Activated naive CD4-positive, alpha-beta T cell treated with anti-CD3 and anti-CD28 coated beads, Interleukin-2, amount 50 U/mL, for 24 hours (primary cell): Measurements from ENCODE around the gene ADAM22.

Experiments used
- H3K27ac Mint-ChIP-seq: one replicate; pipeline ENCODE4 v1.8.0; 2021; ENCODE audit warnings: mild to moderate bottlenecking, mixed read lengths
- H3K27me3 Mint-ChIP-seq: one replicate; pipeline ENCODE4 v1.8.0; 2021; ENCODE audit warnings: mixed read lengths
- H3K36me3 Mint-ChIP-seq: one replicate; pipeline ENCODE4 v1.8.0; 2021; ENCODE audit warnings: mixed read lengths
- H3K4me1 Mint-ChIP-seq: one replicate; pipeline ENCODE4 v1.8.0; 2021; ENCODE audit warnings: mixed read lengths
- H3K4me3 Mint-ChIP-seq: one replicate; pipeline ENCODE4 v1.8.0; 2021; ENCODE audit warnings: mild to moderate bottlenecking, mixed read lengths
- H3K9me3 Mint-ChIP-seq: one replicate; pipeline ENCODE4 v1.8.0; 2021; ENCODE audit warnings: mixed read lengths

The ADAM22 gene

GRCh38 chr7:88003581-88003980 lies 69.5 kb downstream of the ADAM22 start:
- H3K27me3 Mint-ChIP-seq: no peaks in the 10 kb centered on the region
- H3K36me3 Mint-ChIP-seq: peaks cover 3% of the 10 kb centered on the region
- no peaks in the 10 kb centered on the region for H3K4me1 Mint-ChIP-seq
- H3K27ac Mint-ChIP-seq: no peak overlapping the region
- H3K9me3 Mint-ChIP-seq: no peaks in the 10 kb centered on the region
- H3K4me3 Mint-ChIP-seq: no peak overlapping the region

DNA sequence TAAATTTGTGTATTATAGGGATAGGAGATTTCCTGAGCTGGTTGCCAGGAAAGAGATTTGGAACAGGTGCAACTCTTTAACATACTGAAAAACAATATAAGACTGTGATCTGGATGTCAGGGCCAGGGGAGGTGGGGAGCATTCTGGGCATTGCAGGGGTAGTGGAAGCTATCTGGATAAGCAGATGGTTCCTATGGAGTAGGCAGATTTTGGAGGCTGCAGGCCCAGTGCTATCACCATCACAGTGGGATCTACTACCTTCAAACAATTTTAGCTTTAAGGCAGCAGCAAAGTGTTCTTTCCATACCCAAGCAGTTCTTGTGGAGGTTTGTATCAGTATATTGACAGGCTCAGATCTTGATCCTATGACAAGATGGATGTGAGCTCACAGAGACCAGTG lies 71.1 kb downstream of the ADAM22 start:
- H3K27me3 Mint-ChIP-seq: no peaks in the 10 kb centered on the region
- H3K27ac Mint-ChIP-seq: no peak overlapping the region
- no peaks in the 10 kb centered on the region for H3K9me3 Mint-ChIP-seq
- H3K36me3 Mint-ChIP-seq: peaks cover 3% of the 10 kb centered on the region
- H3K4me1 Mint-ChIP-seq: no peaks in the 10 kb centered on the region
- H3K4me3 Mint-ChIP-seq: no peak overlapping the region

- Mint-ChIP-seq H3K4me3 (no peak overlapping the region), H3K27me3 (no peaks in the 10 kb centered on the region), H3K9me3 (no peaks in the 10 kb centered on the region), H3K36me3 (peaks cover 3% of the 10 kb centered on the region), H3K4me1 (no peaks in the 10 kb centered on the region), H3K27ac (no peak overlapping the region)
Observed at GRCh38 chr7:88009651-88010050, 75.6 kb downstream of the ADAM22 start.

GRCh38 chr7:88012086-88012485 lies 78.0 kb downstream of the ADAM22 start:
- Mint-ChIP-seq H3K27ac (no peak overlapping the region), H3K4me3 (no peak overlapping the region), H3K9me3 (no peaks in the 10 kb centered on the region), H3K4me1 (no peaks in the 10 kb centered on the region), H3K36me3 (no peaks in the 10 kb centered on the region), H3K27me3 (no peaks in the 10 kb centered on the region)

GRCh38 chr7:88013981-88014380 lies 79.9 kb downstream of the ADAM22 start:
- Mint-ChIP-seq H3K4me3 (no peak overlapping the region), H3K9me3 (no peaks in the 10 kb centered on the region), H3K4me1 (no peaks in the 10 kb centered on the region), H3K27ac (no peak overlapping the region), H3K27me3 (no peaks in the 10 kb centered on the region), H3K36me3 (no peaks in the 10 kb centered on the region)

GRCh38 chr7:88014581-88014980 lies 80.5 kb downstream of the ADAM22 start:
- H3K36me3 Mint-ChIP-seq: no peaks in the 10 kb centered on the region
- H3K4me3 Mint-ChIP-seq: no peak overlapping the region
- H3K27me3 Mint-ChIP-seq: no peaks in the 10 kb centered on the region
- no peaks in the 10 kb centered on the region for H3K9me3 Mint-ChIP-seq
- no peak overlapping the region for H3K27ac Mint-ChIP-seq
- no peaks in the 10 kb centered on the region for H3K4me1 Mint-ChIP-seq

DNA sequence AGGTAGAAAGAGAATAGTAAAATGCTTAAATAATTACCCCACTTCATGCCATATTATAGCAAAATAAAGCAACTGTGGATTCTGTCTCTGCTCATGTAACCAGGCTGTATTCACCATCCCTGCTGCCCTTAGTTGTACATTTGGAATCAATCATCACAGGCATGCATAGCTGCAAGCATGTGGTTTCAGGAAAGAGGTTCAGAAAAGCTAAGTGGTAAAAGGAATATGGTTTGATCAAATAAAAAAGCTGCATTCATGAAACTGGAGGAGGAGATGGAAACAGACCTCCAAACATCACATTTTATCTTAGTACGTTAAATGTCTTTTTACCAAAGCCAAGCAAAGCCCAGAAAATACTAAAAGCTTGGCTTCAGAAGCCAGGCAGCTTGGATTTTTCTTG lies 81.3 kb downstream of the ADAM22 start:
- H3K9me3 Mint-ChIP-seq: no peaks in the 10 kb centered on the region

DNA sequence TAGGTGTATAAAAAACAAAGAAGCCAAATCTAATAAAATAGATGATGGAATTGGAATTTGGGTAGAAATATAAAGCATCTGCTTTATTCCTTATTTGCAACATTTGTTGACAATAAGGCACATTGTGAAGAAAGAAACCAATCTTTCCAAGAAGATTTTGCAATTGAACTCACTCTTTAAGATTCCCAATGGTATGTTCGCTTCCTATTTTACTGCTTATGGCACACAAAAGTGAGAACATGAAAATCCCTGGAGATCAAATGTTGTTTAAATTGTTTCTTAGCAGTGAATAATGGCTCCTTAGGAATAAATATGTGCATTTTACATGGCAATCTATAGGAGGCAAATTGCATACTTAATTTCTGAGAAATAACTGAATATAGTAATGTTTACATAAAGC lies 84.5 kb downstream of the ADAM22 start:
- Mint-ChIP-seq H3K36me3 (no peaks in the 10 kb centered on the region), H3K4me3 (no peak overlapping the region), H3K9me3 (no peaks in the 10 kb centered on the region), H3K27me3 (no peaks in the 10 kb centered on the region), H3K4me1 (no peaks in the 10 kb centered on the region), H3K27ac (no peak overlapping the region)

More for the DNA sequence above, 81.3 kb downstream of the ADAM22 start:
- no peaks in the 10 kb centered on the region for H3K27me3 Mint-ChIP-seq
- no peaks in the 10 kb centered on the region for H3K4me1 Mint-ChIP-seq
- H3K27ac Mint-ChIP-seq: no peak overlapping the region
- H3K4me3 Mint-ChIP-seq: no peak overlapping the region
- H3K36me3 Mint-ChIP-seq: no peaks in the 10 kb centered on the region

GRCh38 chr7:88020953-88021665 lies 87.1 kb downstream of the ADAM22 start:
- Mint-ChIP-seq H3K4me1 (no peaks in the 10 kb centered on the region), H3K27ac (no peak overlapping the region), H3K4me3 (no peak overlapping the region), H3K27me3 (no peaks in the 10 kb centered on the region), H3K36me3 (no peaks in the 10 kb centered on the region), H3K9me3 (peaks cover 12% of the 10 kb centered on the region)

DNA sequence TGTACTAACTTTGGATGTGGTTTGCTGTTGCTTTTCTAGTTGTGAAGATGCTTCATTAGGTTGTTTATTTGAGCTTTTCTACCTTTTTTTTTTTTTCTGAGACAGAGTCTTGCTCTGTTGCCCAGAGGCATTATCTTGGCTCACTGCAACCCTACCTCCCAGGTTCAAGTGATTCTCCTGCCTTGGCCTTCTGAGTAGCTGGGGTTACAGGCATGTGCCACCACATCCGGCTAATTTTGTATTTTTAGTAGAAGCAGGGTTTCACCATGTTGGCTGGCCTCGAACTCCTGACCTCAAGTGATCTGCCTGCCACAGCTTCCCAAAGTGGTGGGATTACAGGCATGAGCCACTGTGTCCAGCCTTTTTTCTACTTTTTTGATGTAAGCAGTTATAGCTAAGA lies 93.7 kb downstream of the ADAM22 start:
- Mint-ChIP-seq H3K4me3 (no peak overlapping the region), H3K36me3 (peaks cover 12% of the 10 kb centered on the region), H3K27ac (no peak overlapping the region), H3K4me1 (no peaks in the 10 kb centered on the region), H3K27me3 (no peaks in the 10 kb centered on the region), H3K9me3 (peaks cover 31% of the 10 kb centered on the region)

DNA sequence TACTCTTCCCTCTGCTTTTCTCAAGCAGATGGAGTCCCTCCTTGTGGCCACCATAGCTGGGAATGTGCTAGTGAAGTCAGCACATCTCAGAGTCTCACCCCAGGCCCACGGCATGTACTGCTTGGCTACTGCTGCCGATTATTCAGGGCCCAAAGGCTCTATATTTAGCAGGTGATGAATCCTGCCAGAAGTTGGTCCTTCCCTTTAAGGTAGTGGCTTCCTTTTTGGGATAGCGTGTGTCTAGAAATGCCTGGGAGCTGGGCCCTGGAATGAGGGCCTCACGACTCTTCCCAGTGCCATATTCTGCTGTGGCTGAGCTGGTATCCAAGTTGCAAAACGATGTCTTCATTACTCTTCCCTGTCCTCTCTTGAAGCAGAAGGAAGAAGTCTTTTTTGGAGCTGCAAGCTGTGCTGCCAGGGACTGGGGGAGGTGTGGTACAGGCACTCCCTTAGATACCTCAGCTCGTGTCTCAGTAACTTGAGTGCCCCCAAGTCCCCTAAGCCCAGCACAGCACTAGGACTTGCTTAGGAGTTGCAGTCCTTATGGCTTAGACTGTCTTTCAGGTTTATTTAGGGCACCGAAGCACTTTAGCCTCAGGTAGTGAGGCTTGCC lies 100.1 kb downstream of the ADAM22 start:
- no peak overlapping the region for H3K4me3 Mint-ChIP-seq
- peaks cover 16% of the 10 kb centered on the region for H3K36me3 Mint-ChIP-seq
- no peaks in the 10 kb centered on the region for H3K27me3 Mint-ChIP-seq
- H3K27ac Mint-ChIP-seq: no peak overlapping the region
- H3K4me1 Mint-ChIP-seq: no peaks in the 10 kb centered on the region
- H3K9me3 Mint-ChIP-seq: peaks cover 14% of the 10 kb centered on the region

DNA sequence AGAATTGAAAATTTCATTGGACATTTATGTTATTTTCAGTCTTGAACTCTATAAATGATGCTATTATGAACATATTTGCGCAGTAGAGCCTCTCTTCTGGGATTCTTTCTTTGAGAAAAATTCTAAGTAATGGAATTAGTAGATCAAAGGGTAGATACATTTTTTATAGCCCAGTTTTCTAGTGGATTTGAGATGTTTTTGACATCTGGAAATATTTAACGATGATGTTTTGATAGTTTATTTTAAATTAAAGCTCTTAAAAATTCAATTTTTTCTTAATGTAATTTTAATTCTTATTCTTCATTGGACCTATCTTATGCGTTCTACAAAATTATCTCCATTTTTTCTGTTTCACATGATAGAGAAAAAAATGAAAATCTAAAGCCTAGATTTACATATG lies 103.0 kb downstream of the ADAM22 start:
- H3K9me3 Mint-ChIP-seq: no peaks in the 10 kb centered on the region
- H3K27ac Mint-ChIP-seq: no peak overlapping the region
- H3K36me3 Mint-ChIP-seq: peaks cover 4% of the 10 kb centered on the region
- H3K27me3 Mint-ChIP-seq: no peaks in the 10 kb centered on the region
- peaks cover 4% of the 10 kb centered on the region for H3K4me1 Mint-ChIP-seq
- no peak overlapping the region for H3K4me3 Mint-ChIP-seq

- Mint-ChIP-seq H3K27ac (no peak overlapping the region), H3K4me1 (peaks cover 10% of the 10 kb centered on the region)
Observed at GRCh38 chr7:88040694-88041093, 106.6 kb downstream of the ADAM22 start.

GRCh38 chr7:88041583-88041982 lies 107.5 kb downstream of the ADAM22 start:
- no peaks in the 10 kb centered on the region for H3K36me3 Mint-ChIP-seq
- no peak overlapping the region for H3K4me3 Mint-ChIP-seq
- no peaks in the 10 kb centered on the region for H3K9me3 Mint-ChIP-seq
- H3K4me1 Mint-ChIP-seq: peaks cover 15% of the 10 kb centered on the region
- no peaks in the 10 kb centered on the region for H3K27me3 Mint-ChIP-seq
- H3K27ac Mint-ChIP-seq: no peak overlapping the region

More at GRCh38 chr7:88040694-88041093, 106.6 kb downstream of the ADAM22 start:
- Mint-ChIP-seq H3K36me3 (no peaks in the 10 kb centered on the region), H3K27me3 (no peaks in the 10 kb centered on the region), H3K4me3 (no peak overlapping the region), H3K9me3 (no peaks in the 10 kb centered on the region)

DNA sequence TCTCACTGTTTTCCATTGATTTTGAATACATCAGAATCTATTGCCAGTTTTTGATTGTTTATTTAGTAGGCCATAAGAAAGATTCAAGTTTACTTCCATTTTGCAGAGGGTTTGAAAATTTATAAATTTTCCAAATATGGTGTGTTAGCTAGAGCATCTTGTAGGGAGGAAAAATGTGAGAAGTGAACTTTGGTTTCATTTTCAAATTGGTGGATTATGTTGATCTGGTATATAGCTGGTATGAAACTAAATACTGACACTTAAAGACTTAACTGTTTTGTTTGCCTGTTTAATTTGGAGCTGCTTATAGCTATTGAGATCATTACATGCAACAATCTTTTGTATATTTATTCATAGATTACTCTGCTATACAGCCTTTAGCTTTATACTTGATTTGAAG lies 108.1 kb downstream of the ADAM22 start:
- no peaks in the 10 kb centered on the region for H3K27me3 Mint-ChIP-seq
- H3K36me3 Mint-ChIP-seq: no peaks in the 10 kb centered on the region
- no peak overlapping the region for H3K4me3 Mint-ChIP-seq
- no peaks in the 10 kb centered on the region for H3K9me3 Mint-ChIP-seq
- H3K27ac Mint-ChIP-seq: no peak overlapping the region
- peaks cover 15% of the 10 kb centered on the region for H3K4me1 Mint-ChIP-seq

DNA sequence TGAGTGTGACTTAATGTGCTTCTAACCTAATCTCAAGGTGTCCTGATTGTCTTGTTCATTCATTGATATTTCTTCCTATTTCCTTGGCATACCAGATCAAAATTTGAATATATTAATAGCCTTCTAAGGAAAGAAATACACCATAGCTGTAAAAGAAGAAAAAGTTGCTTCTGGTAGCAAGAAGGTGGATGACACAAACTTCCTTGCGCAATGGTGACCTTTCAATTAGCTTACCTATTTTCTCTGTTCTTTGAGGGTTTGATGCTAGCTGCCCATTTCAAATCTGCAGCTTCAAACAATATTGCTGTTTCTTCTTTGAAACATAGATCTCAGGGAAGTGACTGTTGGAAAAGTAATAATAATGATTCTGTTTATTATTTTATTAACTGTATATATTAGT lies 108.8 kb downstream of the ADAM22 start:
- Mint-ChIP-seq H3K36me3 (no peaks in the 10 kb centered on the region), H3K9me3 (no peaks in the 10 kb centered on the region), H3K4me3 (no peak overlapping the region), H3K27ac (no peak overlapping the region), H3K4me1 (peaks cover 15% of the 10 kb centered on the region), H3K27me3 (no peaks in the 10 kb centered on the region)

GRCh38 chr7:88044069-88044468 lies 110.0 kb downstream of the ADAM22 start:
- Mint-ChIP-seq H3K27ac (no peak overlapping the region), H3K4me3 (no peak overlapping the region), H3K36me3 (no peaks in the 10 kb centered on the region), H3K9me3 (no peaks in the 10 kb centered on the region), H3K27me3 (no peaks in the 10 kb centered on the region), H3K4me1 (peaks cover 15% of the 10 kb centered on the region)
